Erythroblast (primary cell): ENCODE measurements around the gene BMAL1.

Experiments
- GATA1 ChIP-seq: IDR thresholded peaks from 2 replicates; pipeline ENCODE4 v1.6.1; 2011; ENCODE audit warnings: low read depth, mild to moderate bottlenecking, control low read depth, low read length, moderate library complexity
- POLR2A ChIP-seq: IDR thresholded peaks from 2 replicates; pipeline ENCODE4 v1.6.1; 2011; ENCODE audit warnings: mild to moderate bottlenecking, low read length

DNA sequence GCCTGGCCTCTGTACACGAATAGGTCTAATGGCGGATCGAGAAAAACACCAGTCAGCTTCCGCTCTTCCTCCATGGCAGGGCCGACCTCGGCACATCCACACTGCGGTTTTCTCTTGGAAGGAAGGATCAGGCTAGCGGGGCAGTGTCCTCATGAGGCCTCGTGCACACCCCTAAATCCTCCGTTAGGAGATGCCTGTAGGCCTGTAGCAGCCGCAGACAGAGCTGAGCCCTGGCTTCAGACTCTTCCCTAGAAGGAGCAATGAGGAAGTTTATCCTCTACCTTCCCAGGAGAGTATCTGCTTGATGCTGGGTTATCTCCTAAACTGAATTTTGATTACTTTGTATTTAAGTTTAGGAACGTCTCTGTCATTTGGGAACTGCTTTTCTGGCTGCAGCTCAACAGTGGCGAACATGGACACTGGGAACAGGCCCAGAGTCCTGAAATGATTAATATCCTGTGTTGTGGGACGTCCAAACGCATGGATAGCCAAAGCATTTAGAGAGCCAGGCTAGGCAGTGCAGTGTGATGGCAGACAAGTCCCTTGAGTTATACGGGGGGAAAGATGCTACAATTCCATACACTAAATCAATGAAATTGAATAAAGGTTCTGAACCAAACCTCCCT lies 16.5 kb upstream of the BMAL1 start:
- no peak for TF ChIP-seq POLR2A
- TF ChIP-seq GATA1: no peak
